ENCODE data around the gene OMP.

The OMP gene

GRCh38 chr11:77106759-77107158 is 4.1 kb downstream of the OMP start:
- no peak for DNase-seq (ENCODE audit: low read depth)

DNA sequence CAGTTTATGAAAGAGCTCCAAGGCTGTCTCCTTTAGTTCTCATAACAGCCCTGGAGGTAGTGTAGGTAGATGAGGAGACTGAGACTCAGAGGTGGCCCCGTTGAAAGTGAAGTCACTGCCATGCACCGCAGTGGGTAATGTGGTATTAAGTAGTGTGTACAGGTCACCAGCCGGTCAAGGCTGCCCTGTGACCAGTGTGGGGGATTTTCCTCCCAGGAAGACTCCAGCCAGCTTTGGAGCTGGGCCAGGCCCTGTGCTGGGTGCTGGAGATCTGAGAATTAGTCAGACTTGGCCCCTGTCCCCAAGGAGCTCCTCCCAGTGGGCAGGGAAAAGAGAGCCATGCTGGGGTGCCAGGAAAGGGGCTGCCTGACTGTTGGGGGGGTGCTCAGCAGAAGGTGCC is 5.3 kb downstream of the OMP start:
- no peak for DNase-seq (ENCODE audit: low read depth)

GRCh38 chr11:77108436-77108835 is 5.8 kb downstream of the OMP start:
- DNase-seq (ENCODE audit: low read depth) = no peak

- no peak for DNase-seq (ENCODE audit: low read depth)
Observed at GRCh38 chr11:77109236-77110019, 6.8 kb downstream of the OMP start.

GRCh38 chr11:77110836-77111235 is 8.2 kb downstream of the OMP start:
- DNase-seq (ENCODE audit: low read depth) = no peak

DNA sequence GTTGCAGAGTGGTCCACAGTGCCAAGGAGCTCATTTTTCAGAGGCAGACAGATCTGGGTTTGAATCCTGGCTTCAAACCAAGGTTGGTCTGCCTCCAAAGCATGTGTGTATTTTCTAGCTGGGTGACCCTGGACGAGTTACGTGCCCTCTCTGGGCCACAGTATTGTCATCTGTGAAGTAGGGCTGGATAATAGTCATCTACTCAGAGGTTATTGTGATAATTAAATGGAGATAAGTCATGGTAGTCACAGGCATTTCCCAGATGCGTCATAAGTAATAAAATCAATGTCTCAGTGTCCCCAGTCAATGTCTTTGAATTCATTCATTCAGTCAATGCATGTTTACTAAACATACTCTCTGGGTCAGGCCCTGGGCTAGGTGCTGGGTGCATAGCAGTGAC is 8.6 kb downstream of the OMP start:
- no peak for DNase-seq (ENCODE audit: low read depth)

- no peak for DNase-seq (ENCODE audit: low read depth)
Observed at GRCh38 chr11:77111946-77112345, 9.3 kb downstream of the OMP start.

- no peak for DNase-seq (ENCODE audit: low read depth)
Observed at GRCh38 chr11:77112641-77113381, 10.2 kb downstream of the OMP start.

GRCh38 chr11:77113382-77114088 is 10.9 kb downstream of the OMP start:
- no peak for DNase-seq (ENCODE audit: low read depth)

DNA sequence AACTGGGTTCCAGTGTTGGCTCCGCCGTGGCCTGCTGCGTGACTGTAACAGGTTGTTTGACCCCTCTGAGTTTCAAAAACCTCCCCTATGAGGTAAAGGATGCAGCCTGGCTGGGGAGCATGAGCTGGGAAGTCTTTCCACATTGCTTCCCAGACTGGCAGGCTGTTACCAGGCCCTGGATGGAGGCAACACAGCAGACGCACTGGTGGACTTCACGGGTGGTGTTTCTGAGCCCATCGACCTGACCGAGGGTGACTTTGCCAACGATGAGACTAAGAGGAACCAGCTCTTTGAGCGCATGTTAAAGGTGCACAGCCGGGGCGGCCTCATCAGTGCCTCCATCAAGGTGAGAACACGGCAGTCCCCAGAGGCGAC is 11.4 kb downstream of the OMP start:
- DNase-seq (ENCODE audit: low read depth) = no peak

GRCh38 chr11:77115181-77115611 is 12.6 kb downstream of the OMP start:
- no peak for DNase-seq (ENCODE audit: low read depth)

- no peak for DNase-seq (ENCODE audit: low read depth)
Observed at GRCh38 chr11:77115956-77116355, 13.3 kb downstream of the OMP start.

DNA sequence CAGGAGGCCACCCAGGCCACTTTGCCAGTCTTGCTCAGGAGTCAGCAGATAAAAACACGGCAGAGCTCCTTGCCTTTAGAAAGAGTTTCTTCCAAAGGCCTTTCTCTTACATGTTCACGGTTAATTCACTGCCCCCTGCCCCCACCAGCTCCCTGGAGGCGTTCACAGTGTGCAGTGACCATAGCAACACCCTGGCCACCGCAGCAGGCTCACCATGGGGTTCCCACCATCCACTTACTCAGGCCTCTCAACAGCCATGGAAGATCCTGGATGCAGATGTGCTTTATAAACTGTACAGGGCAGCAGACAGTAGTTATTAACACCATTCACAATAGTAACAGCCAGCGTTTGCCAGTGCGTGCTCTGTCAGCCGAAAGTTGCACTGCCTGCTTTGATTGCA is 14.9 kb downstream of the OMP start:
- DNase-seq (ENCODE audit: low read depth) = no peak

DNA sequence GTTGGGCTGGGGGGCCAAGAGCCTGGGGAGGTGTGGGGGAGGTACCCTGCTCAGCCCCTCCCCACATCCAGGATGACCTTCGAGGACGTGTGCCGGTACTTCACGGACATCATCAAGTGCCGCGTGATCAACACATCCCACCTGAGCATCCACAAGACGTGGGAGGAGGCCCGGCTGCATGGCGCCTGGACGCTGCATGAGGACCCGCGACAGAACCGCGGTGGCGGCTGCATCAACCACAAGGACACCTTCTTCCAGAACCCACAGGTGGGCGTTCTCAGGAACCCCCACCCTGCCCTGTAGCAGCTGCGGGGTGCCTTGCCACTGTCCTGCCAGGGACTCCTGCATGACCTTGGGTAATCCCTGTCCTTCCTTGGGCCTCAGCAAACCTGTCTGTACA is 15.4 kb downstream of the OMP start:
- no peak for DNase-seq (ENCODE audit: low read depth)

DNA sequence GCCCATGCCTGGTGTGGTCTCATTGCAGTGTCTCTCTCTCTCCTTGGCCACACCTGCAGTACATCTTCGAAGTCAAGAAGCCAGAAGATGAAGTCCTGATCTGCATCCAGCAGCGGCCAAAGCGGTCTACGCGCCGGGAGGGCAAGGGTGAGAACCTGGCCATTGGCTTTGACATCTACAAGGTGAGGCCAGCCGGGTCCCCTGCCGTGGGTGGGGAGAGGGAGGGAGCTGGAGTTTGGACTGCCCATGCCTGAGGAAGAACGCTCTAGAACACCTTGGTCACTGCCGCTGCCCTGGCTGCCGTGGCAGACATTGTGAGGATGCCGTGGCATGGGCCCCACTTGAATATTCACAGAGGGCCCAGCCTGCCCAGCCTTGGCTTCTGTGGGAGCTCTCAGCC is 16.3 kb downstream of the OMP start:
- no peak for DNase-seq (ENCODE audit: low read depth)

DNA sequence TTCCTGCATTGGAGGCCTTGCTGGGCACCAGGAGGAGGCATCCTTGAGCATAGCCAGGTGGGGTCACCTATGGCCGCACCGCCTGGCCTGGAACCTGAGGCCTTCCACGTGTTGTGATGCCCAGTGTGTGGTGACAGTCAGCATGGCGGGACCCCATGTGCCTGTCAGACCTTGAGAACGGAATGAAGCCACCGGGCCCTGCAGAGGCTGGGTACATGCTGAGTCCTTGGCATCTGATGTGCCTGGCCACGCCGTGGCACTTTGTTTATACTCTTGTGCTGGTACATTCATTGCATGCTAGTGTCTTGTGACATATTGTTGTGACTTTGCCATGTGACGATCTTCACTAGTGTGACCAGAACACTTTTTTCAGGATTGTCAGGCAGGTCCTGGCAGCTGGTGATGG is 16.9 kb downstream of the OMP start:
- DNase-seq (ENCODE audit: low read depth) = no peak

- DNase-seq (ENCODE audit: low read depth) = no peak
Observed at GRCh38 chr11:77120571-77120970, 17.9 kb downstream of the OMP start.

GRCh38 chr11:77121096-77121640 is 18.5 kb downstream of the OMP start:
- DNase-seq (ENCODE audit: low read depth) = no peak

- DNase-seq (ENCODE audit: low read depth) = no peak
Observed at GRCh38 chr11:77121876-77122575, 19.4 kb downstream of the OMP start.

DNA sequence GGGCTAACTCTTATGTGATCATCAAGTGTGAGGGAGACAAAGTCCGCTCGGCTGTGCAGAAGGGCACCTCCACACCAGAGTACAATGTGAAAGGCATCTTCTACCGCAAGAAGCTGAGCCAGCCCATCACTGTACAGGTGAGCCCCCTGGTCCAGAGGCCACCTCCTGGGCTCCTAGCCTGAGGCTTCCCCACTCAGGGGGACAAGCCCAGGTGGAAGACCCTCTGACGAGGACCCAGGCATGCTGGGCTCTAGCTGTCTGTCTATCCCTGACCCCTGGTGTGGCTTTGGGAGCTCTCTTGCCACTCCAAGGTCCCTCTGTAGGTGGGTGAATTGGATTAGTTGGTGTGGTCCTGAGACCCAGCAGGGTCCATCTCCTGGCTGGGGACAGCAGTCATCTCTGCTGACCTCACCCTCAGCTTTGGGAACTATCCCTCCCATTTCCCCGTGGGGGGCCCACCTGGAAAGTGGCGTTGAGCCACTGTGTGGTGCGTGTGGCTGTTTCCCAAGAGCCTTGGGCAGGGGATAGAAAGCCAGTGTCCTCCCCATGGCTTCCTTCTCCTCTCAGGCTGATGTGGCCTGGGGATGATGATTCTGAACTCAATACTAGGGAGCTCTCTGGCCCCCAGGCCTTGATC is 20.1 kb downstream of the OMP start:
- DNase-seq (ENCODE audit: low read depth) = no peak

DNA sequence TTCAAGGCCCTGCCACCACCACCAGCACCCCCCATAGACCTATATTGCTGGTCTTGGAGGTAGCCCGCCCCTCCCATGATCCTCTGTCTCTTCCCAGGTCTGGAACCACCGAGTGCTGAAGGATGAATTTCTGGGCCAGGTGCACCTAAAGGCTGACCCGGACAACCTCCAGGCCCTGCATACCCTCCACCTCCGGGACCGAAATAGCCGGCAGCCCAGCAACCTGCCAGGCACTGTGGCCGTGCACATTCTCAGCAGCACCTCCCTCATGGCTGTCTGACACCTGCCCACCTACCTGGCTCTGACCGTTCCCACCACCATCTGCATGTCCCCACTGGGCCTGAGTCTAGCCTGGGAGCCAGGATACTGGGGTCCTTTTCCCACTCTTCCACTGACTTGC is 21.0 kb downstream of the OMP start:
- DNase-seq (ENCODE audit: low read depth) = no peak

- DNase-seq (ENCODE audit: low read depth) = no peak
Observed at GRCh38 chr11:77124041-77124440, 21.4 kb downstream of the OMP start.

All from stimulated activated CD8-positive, alpha-beta memory T cell treated with anti-CD3 and anti-CD28 coated beads, Interleukin-7, amount 100 ng/mL, for 24 hours (primary cell).